COLO668 (cell line): Measurements from ENCODE around the gene KRT8.
"Not testable (repeated sequence)": the region's sequence is repeated elsewhere in the genome, so short reads cannot be mapped to it uniquely, and the experiment has no call there.

ENCODE experiments used
- DNase-seq: peaks from one replicate; lab custom pipeline; 2025; ENCODE audit not compliant: unreplicated experiment; lab: John Stamatoyannopoulos, UW

The KRT8 gene

DNA sequence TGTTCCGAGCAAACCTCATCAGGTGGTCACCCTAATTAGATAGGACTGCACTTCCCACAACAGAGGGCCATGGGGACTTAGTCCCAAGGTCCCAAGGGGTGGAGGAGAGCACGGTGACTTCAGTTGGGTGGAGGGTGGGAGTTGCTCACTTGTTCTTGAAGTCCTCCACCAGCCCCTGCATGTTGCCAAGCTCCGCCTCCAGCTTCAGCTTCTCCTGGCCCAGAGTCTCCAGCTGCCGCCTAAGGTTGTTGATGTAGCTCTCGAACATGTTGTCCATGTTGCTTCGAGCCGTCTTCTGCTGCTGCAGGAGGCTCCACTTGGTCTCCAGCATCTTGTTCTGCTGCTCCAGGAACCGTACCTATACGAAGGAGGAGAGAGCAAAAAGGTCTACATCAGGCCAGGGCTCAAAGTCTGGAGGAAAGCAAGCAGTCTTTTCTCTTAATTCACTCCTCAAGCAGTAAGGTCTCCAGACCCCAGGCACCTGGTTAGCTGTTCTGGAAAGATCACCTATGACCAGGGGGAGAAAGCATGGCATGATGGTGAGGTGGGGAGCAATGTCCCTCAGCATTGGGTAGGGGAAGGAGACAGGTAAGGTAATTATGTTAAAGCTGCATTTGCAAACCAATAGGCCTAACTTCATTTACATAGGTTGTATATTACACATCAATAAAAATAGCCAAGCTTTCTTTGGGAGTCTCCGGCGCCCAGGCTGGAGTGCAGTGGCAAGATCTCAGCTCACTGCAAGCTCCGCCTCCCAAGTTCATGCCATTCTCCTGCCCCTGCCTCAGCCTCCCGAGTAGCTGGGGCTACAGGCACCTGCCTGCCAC is 2.9 kb downstream of the KRT8 start:
- no peak for DNase-seq

DNA sequence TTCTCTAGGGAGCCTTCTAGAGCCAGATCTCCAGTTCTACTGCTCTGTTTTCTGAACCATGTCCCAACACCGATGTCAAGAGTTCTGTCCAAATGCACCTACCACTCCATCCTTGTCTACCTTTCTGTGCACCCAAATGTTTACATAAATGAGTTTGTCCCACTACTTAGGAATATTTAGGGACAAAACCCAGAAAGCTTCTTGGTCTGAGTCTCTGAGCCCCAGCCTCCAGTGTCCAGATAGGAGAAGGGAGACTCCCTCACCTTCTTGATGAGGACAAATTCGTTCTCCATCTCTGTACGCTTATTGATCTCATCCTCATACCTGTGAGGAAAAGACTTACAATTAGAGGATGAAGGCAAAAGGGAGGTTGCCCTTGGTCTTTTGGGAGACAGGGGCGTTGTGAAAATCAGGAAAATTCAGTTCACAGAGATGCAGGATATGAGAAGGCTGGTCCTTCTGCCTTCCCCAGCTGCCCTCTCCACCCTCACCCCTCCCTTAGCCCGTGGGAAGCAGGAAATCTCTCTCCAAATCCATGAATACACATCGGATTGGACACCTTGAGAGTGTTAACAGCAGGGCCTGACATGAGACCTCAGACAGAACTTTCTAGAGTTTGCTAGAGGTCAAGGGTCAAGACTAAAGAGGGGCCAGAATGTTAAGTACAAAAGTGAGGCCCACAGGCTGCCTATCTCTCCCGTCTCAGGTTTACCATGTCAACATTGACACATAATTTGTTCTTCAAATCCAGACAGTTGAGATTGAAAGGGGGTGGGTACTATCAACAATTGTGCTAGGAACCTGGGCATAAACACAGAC is 3.8 kb downstream of the KRT8 start:
- DNase-seq: no peak

- no peak for DNase-seq
These were observed 4.5 kb downstream of the KRT8 start for GRCh38 chr12:52900166-52900895.

DNA sequence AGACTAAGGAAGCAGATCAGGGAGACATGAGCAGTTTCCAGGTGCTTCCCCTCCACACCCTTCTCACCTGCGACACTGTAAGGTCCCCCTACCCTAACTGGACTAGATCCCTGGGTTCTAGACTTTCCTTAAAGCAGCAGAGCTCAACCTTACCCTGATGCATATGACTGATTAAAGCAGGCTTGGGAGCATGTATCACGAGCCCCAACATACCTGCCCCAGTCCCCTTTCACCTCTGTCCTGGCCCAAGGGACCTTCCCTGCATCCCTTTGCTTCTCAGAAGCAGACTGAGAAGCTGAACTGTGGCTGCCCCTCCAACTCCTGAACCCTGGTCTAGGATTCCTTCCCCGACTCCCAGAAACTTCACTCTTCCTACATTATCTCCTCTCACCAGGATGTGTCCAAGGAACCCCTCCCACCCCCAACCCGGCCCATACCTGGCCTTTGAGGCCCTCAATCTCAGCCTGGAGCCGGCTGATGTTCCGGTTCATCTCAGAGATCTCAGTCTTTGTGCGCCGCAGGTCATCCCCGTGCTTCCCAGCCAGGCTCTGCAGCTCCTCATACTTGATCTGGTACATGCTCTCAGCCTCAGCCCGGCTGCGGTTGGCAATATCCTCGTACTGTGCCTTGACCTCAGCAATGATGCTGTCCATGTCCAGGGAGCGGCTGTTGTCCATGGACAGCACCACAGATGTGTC is 5.4 kb downstream of the KRT8 start:
- no peak for DNase-seq

DNA sequence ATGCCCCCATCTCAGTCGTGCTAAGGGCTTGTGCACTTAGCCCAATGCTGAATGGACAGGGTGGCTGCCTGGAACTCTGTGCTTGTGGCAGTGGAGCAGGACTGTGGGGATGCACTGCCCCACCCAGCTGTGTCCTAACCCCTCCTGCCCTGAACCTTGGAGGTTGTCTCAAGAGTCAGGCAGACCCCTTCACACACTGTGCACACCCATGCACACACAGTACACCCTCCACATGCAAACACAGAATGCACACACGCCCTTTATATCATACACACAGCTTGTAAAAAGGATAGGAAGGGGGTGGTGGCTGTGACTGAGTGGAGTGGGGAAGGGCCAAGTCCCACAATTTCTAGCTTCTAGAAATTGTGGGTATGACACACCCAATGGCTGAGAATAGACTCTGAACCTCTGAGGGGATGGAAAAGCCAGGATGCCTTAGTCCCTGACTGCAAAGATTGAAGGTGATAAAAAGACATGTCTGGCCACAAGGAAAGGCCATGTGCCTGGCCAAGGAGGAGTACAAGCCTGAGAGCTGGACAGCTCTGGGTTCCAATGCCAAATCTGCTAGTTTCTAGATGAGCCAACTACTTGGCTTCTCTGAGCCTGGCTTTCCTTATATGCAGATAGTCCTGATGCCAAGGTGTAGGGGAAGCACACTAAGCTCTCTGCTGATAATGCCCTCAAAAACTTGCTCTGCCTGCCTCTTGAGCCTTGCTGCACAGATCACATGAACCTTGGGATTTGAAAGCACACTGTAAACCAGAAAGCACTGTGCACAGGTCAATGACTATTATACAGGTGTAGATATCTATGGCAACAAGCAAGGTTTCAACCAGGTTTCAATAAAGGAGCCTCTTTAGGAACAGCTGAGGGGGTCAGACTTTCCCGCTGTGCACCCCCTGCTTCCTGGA is 8.4 kb downstream of the KRT8 start:
- no peak for DNase-seq

GRCh38 chr12:52895726-52896189 is 9.1 kb downstream of the KRT8 start:
- DNase-seq: peak; percentile 53

DNA sequence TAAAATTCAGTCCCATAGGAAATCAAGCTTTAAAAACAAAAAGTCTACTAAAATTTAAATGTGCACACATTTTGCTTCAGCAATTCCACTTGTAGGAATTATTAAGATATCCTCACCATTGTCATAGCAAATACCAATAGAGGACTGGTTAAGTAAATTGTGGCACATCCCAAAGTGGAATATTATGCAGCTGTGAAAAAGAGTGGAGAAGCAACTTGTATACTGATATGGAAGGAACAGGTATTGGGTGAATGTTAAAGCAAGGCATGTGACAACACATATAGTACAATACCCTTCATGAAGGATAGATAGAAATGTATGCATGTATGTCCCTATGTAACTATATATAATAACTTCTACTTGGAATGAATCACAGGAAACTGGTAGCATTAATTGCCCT is 11.9 kb downstream of the KRT8 start:
- DNase-seq: no peak

DNA sequence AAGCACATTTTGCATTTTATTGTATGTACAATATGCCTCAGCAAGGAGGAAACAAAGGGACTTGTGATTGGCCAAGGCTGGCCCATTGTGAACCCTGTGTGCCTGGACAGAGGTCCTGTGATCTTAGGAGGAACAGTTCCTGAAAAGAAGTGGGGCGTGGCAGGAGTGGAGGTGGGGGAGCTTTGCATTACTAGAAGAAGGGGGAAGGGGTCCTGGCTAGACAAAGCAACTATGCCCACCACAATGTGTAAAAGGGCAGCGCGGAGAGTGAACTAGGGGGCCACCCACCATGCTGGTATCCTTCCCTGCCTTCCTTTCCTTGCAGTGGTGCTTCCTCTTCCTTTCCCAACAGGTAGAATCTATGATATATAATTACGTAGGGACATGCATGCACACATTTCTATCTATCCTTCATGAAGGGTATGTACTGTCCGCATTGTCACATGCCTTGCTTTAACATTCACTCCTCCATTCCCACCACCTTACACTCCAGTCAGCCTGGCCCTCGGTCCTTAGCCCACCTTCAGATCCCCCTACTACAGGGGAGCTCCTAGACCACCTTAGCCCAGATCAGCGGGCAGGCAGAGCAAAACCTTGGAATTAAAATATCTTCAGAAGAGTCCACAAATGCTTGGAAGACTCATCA is 12.5 kb downstream of the KRT8 start:
- DNase-seq: no peak

- DNase-seq: no peak
These were observed 13.8 kb downstream of the KRT8 start for GRCh38 chr12:52891044-52891443.

- DNase-seq: no peak
These were observed 14.5 kb downstream of the KRT8 start for GRCh38 chr12:52890417-52890816.

- DNase-seq: peak; percentile 67
These were observed 20.2 kb downstream of the KRT8 start for GRCh38 chr12:52884526-52885293.

DNA sequence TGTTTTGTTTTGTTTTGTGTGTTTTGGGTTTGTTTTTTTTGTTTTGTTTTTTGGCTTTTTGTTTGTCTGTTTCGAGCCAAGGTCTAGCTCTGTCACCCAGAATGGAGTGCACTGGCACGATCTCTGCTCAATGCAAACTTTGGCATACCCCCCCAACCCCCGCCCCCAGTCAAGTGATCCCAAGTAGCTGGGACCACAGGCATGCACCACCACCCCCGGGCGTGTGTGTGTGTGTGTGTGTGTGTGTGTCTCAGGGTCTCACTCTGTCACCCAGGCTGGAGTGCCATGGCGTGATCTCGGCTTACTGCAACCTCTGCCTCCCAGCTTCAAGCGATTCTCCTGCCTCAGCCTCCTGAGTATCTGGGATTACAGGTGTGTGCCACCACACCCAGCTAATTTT is 24.4 kb downstream of the KRT8 start:
- DNase-seq: not testable (repeated sequence)

GRCh38 chr12:52879394-52880351 is 25.2 kb downstream of the KRT8 start:
- DNase-seq: peak; percentile 61

GRCh38 chr12:52878507-52879393 is 26.1 kb downstream of the KRT8 start:
- DNase-seq: no peak

GRCh38 chr12:52877242-52877641 is 27.6 kb downstream of the KRT8 start:
- no peak for DNase-seq

GRCh38 chr12:52876372-52876771 is 28.5 kb downstream of the KRT8 start:
- DNase-seq: peak; percentile 19
